Endothelial cell of umbilical vein (primary cell): Measurements from ENCODE around the gene HMG20A. TPM values are rescaled to one million over a fixed set of nuclear protein-coding genes. Genes with fewer than 3 reads are reported as not detected.

Source experiments
- BruUV-seq: library from RNA; stranded (reverse); fragments of 400-500 nt; replicated peaks from 2 replicates; lab custom pipeline; 2021; lab: Mats Ljungman, UMichigan
- CTCF ChIA-PET: fragments of 300-600, 350-600 bp; sonication (Branson Sonifier 250); formaldehyde crosslinking; loops from one replicate; lab custom pipeline; 2021; ENCODE audit warnings: antibody characterized with exemption, inconsistent platforms; lab: Charles Lee
- POLR2A ChIA-PET: fragments of 300-600, 350-600 bp; sonication (Branson Sonifier 250); formaldehyde crosslinking; loops from one replicate; lab custom pipeline; 2021; ENCODE audit warnings: antibody characterized with exemption, inconsistent platforms; lab: Charles Lee
- DNase-seq: peaks from one replicate; pipeline ENCODE4 v3.0.0-alpha.2; 2011; ENCODE audit warnings: low read depth, low spot score
- FAIRE-seq: peaks from 2 replicates; lab custom pipeline; 2011; peaks lifted over from hg19 to GRCh38; lab: Jason Lieb, UNC
- H2AFZ ChIP-seq: 2 replicates; pipeline ENCODE4 v1.6.0; 2012; ENCODE audit warnings: low read depth, low read length, control low read depth, inconsistent platforms
- H3K27ac ChIP-seq: 2 replicates; pipeline ENCODE4 v1.5.1; 2011; ENCODE audit warnings: low read depth, mild to moderate bottlenecking, control low read depth, low read length, moderate library complexity; ENCODE audit not compliant: insufficient read depth
- H3K27me3 ChIP-seq, 2 experiments: 2 replicates each; pipeline versions ENCODE4 v1.6.0 to v1.6.1; 2011; ENCODE audit warnings: low read length in 2 of 2, mixed read lengths in 1 of 2; ENCODE audit not compliant: control insufficient read depth in 2 of 2, insufficient read depth in 2 of 2
- H3K36me3 ChIP-seq, 2 experiments: 2 replicates in 1 of 2; 3 replicates in 1 of 2; pipeline ENCODE4 v1.5.1; 2011; ENCODE audit warnings: low read length in 2 of 2, mild to moderate bottlenecking in 1 of 2, moderate library complexity in 1 of 2; ENCODE audit not compliant: control insufficient read depth in 2 of 2, insufficient read depth in 2 of 2; ENCODE audit errors: extremely low read depth in 1 of 2
- H3K4me1 ChIP-seq: 3 replicates; pipeline ENCODE4 v1.5.1; 2011; ENCODE audit warnings: mild to moderate bottlenecking, low read length; ENCODE audit not compliant: control insufficient read depth, insufficient read depth; ENCODE audit errors: extremely low read depth
- H3K4me2 ChIP-seq: 2 replicates; pipeline ENCODE4 v1.6.1; 2011; ENCODE audit warnings: low read length, control low read depth, mixed read lengths; ENCODE audit not compliant: insufficient read depth
- H3K4me3 ChIP-seq, 3 experiments: fragments of 200-600 bp in 1 of 3; sonication (generic), shearing (Covaris generic) in 1 of 3; replicated peaks in 1 of 3; 2 replicates each; pipeline ENCODE4 v1.5.1; 2011 to 2016; ENCODE audit warnings: control low read depth in 3 of 3, low read length in 3 of 3, mild to moderate bottlenecking in 2 of 3, inconsistent platforms in 1 of 3, low read depth in 1 of 3, moderate library complexity in 1 of 3; ENCODE audit not compliant: insufficient read depth in 1 of 3
- H3K79me2 ChIP-seq: 2 replicates; pipeline ENCODE4 v1.6.0; 2012; ENCODE audit warnings: low read length, inconsistent platforms; ENCODE audit not compliant: control insufficient read depth, insufficient read depth
- H3K9ac ChIP-seq: replicated peaks from 2 replicates; pipeline ENCODE3; 2011; ENCODE audit warnings: low read length, control low read depth; ENCODE audit not compliant: insufficient read depth; ENCODE audit errors: extremely low read depth
- H3K9me1 ChIP-seq: replicated peaks from 3 replicates; pipeline ENCODE4 v1.6.0; 2011; ENCODE audit warnings: mild to moderate bottlenecking, low read length; ENCODE audit not compliant: control insufficient read depth, insufficient read depth; ENCODE audit errors: extremely low read depth
- H3K9me3 ChIP-seq: replicated peaks from 2 replicates; pipeline ENCODE4 v1.5.1; 2012; ENCODE audit warnings: low read length, inconsistent platforms; ENCODE audit not compliant: control insufficient read depth, insufficient read depth
- H4K20me1 ChIP-seq: replicated peaks from 2 replicates; pipeline ENCODE3; 2011; ENCODE audit warnings: mild to moderate bottlenecking, low read length; ENCODE audit not compliant: control insufficient read depth, insufficient read depth; ENCODE audit errors: extremely low read depth
- CTCF ChIP-seq, 2 donors: IDR thresholded peaks; 1 replicate in 1 of 2; 2 replicates in 1 of 2; pipeline ENCODE4 v1.5.1; 2011; ENCODE audit warnings: low read length in 2 of 2, mild to moderate bottlenecking in 2 of 2, moderate library complexity in 2 of 2, control low read depth in 1 of 2, inconsistent platforms in 1 of 2, low read depth in 1 of 2; ENCODE audit not compliant: insufficient read depth in 1 of 2; ENCODE audit errors: extremely low read depth in 1 of 2
- EZH2 ChIP-seq: IDR thresholded peaks from 2 replicates; pipeline ENCODE4 v1.6.1; 2012; ENCODE audit warnings: borderline replicate concordance, low read depth, mild to moderate bottlenecking, moderate library complexity, low read length, inconsistent platforms; ENCODE audit not compliant: severe bottlenecking
- FOS ChIP-seq: IDR thresholded peaks from 2 replicates; pipeline ENCODE4 v1.6.1; 2011; ENCODE audit warnings: mild to moderate bottlenecking, low read length, moderate library complexity, borderline replicate concordance; ENCODE audit not compliant: insufficient read depth
- GATA2 ChIP-seq: IDR thresholded peaks from 2 replicates; pipeline ENCODE4 v1.7.0; 2011; ENCODE audit warnings: low read depth, mild to moderate bottlenecking, moderate library complexity, mixed read lengths, low read length; ENCODE audit not compliant: insufficient read length, insufficient read depth
- JUN ChIP-seq: IDR thresholded peaks from 2 replicates; pipeline ENCODE4 v1.6.1; 2011; ENCODE audit warnings: borderline replicate concordance, low read depth; ENCODE audit not compliant: insufficient read length, insufficient read depth
- MAX ChIP-seq: IDR thresholded peaks from 2 replicates; pipeline ENCODE4 v1.6.1; 2011; ENCODE audit not compliant: insufficient read depth, insufficient read length
- MYC ChIP-seq: IDR thresholded peaks from one replicate; pipeline ENCODE4 v1.6.1; 2011; ENCODE audit warnings: mild to moderate bottlenecking, low read depth, low read length
- POLR2A ChIP-seq: IDR thresholded peaks from 2 replicates; pipeline ENCODE4 v1.6.1; 2012; ENCODE audit warnings: low read depth, mild to moderate bottlenecking, control low read depth, low read length
- POLR2AphosphoS5 ChIP-seq: IDR thresholded peaks from 2 replicates; pipeline ENCODE4 v1.6.1; 2012; ENCODE audit warnings: low read depth, mild to moderate bottlenecking, control low read depth, low read length, moderate library complexity; ENCODE audit not compliant: insufficient read depth
- dilution Hi-C: fragments of 300-500 bp; cut with MboI; formaldehyde crosslinking; loops from one replicate; pipeline ENCODE4 v1.15.0; 2019; ENCODE audit warnings: low sequenced_read_pairs; ENCODE audit not compliant: extremely low pct_ligation_motif_present
- intact Hi-C: fragments of 100-400 bp; cut with micrococcal nuclease; formaldehyde crosslinking; loops from one replicate; pipeline ENCODE4 v1.10.0; 2022
- polyA plus RNA-seq, 4 experiments: library from polyadenylated mRNA; depleted of rRNA in 3 of 4; stranded (reverse) in 3 of 4; unstranded in 1 of 4; fragments of >200 nt; gene quantifications; 2 replicates each; pipeline versions ENCODE4 v1.2.1 to v1.2.3, GENCODE V29; 2011 to 2012; ENCODE audit warnings: missing spikeins in 1 of 4
- total RNA-seq: library from RNA; stranded (reverse); gene quantifications from 2 replicates; pipeline ENCODE4 v1.2.3, GENCODE V29; 2021

The HMG20A gene
- total and polyA plus RNA-seq, 2 donors (not counting 3 experiments of a cell fraction or from before 2014, with no cell fraction given), result 35.8 to 44.0 TPM

GRCh38 chr15:77459031-77459430, 38.3 kb downstream of the HMG20A start:
- peak overlapping the region; percentile 86 for H3K4me2 ChIP-seq
- H3K36me3 ChIP-seq, result no peaks in the 10 kb centered on the region
- H2AFZ ChIP-seq, result no peak overlapping the region
- FAIRE-seq, result no peak
- BruUV-seq, result no TSS peak
- POLR2A ChIA-PET, result no interaction called here
- intact Hi-C loops, result no loop called here
- no peaks in the 10 kb centered on the region for H3K27me3 ChIP-seq
- no peak for DNase-seq
- no peak overlapping the region for H3K4me3 ChIP-seq
- no peaks in the 10 kb centered on the region for H3K9me3 ChIP-seq
- dilution Hi-C loops, result no loop called here
- H3K9me1 ChIP-seq, result no peaks in the 10 kb centered on the region
- peaks cover 54% of the 10 kb centered on the region for H3K4me1 ChIP-seq
- H3K79me2 ChIP-seq, result peaks cover 3% of the 10 kb centered on the region
- peak overlapping the region; percentile 96 for H3K27ac ChIP-seq
- peak overlapping the region; percentile 66 for H3K9ac ChIP-seq
- CTCF ChIA-PET, result interaction anchor here (0.9 to 3.5 kb wide), 6 partner anchors 18 to 50 kb away, joined by 4 to 28 read pairs (median 8); partner anchors contain the start of gene PEAK1
- TF ChIP-seq GATA2, result peak; percentile 50
- TF ChIP-seq POLR2A, result no peak
- no peaks in the 10 kb centered on the region for H4K20me1 ChIP-seq

GRCh38 chr15:77461486-77461885, 40.8 kb downstream of the HMG20A start:
- Histone ChIP-seq H3K27me3 (no peaks in the 10 kb centered on the region), H3K79me2 (peaks cover 3% of the 10 kb centered on the region), H3K9me3 (no peaks in the 10 kb centered on the region), H3K36me3 (peaks cover 0 to 3% of the 10 kb centered on the region in 2 experiments), H3K27ac (no peak overlapping the region), H3K4me2 (no peak overlapping the region), H4K20me1 (no peaks in the 10 kb centered on the region), H3K4me1 (peaks cover 34% of the 10 kb centered on the region), H2AFZ (no peak overlapping the region), H3K9me1 (no peaks in the 10 kb centered on the region), H3K9ac (no peak overlapping the region), H3K4me3 (no peak overlapping the region)
- DNase-seq, result no peak
- no peak for TF ChIP-seq EZH2
- TF ChIP-seq MAX, result no peak
- TF ChIP-seq CTCF (IDR thresholded peaks at IDR 0.05; ENCODE audit: extremely low read depth in 1 of 2, insufficient read depth in 1 of 2, low read depth in 1 of 2, low read length in 2 of 2), result no peak
- TF ChIP-seq POLR2AphosphoS5, result no peak
- TF ChIP-seq POLR2A, result no peak
- TF ChIP-seq MYC, result no peak
- TF ChIP-seq JUN, result no peak
- TF ChIP-seq FOS, result no peak
- no peak for TF ChIP-seq GATA2
- CTCF ChIA-PET, result no interaction called here
- FAIRE-seq, result no peak
- POLR2A ChIA-PET, result no interaction called here
- dilution Hi-C loops (no loop called here), intact Hi-C loops (no loop called here)
- no TSS peak for BruUV-seq
